Measurements from ENCODE around the gene ATOSB.

- TF ChIP-seq CTCF (IDR thresholded peaks at IDR 0.05; ENCODE audit: low read length) (peak; percentile 95), EZH2phosphoT487 (IDR thresholded peaks at IDR 0.05; ENCODE audit: low read length) (no peak), EZH2 (optimal IDR thresholded peaks at IDR 0.05; ENCODE audit: low read depth, low read length) (no peak)
Observed at GRCh38 chr9:35116898-35117551, 1.4 kb upstream of the ATOSB start.
